Uterus (tissue), 2 donors: Measurements from ENCODE around the gene JAK1.

Experiments used
- CTCF ChIP-seq, 4 experiments: fragments of 200-600 bp in 2 of 4; fragments of 450-650 bp in 2 of 4; sonication (generic) in 2 of 4; IDR thresholded peaks; one replicate each; pipeline ENCODE4 v1.5.1; 2016 to 2019; ENCODE audit warnings: antibody characterized with exemption in 4 of 4, mild to moderate bottlenecking in 2 of 4, moderate library complexity in 1 of 4
- POLR2A ChIP-seq, 2 donors: fragments of 450-650 bp; IDR thresholded peaks; one replicate each; pipeline ENCODE4 v1.6.1; 2016; ENCODE audit warnings: antibody characterized with exemption in 2 of 2, mild to moderate bottlenecking in 1 of 2, moderate library complexity in 1 of 2

GRCh38 chr1:64936956-64937355 is 29.4 kb downstream of the JAK1 start:
- no peak for TF ChIP-seq CTCF (IDR thresholded peaks at IDR 0.05)
- no peak for TF ChIP-seq POLR2A (IDR thresholded peaks at IDR 0.05)
